D721Med (cell line): ENCODE data around the gene RTN3.

Experiments used
- DNase-seq: peaks from one replicate; pipeline ENCODE4 v3.0.0; 2011; ENCODE audit warnings: low spot score; ENCODE audit not compliant: insufficient read length
- FAIRE-seq: peaks from 2 replicates; lab custom pipeline; 2011; peaks lifted over from hg19 to GRCh38; lab: Jason Lieb, UNC
- TF ChIP-seq, protein P1 (sequence below): IDR thresholded peaks from 2 replicates; pipeline ENCODE4 v1.5.1; 2012; ENCODE audit warnings: mild to moderate bottlenecking, control low read depth; ENCODE audit not compliant: insufficient read depth; ENCODE audit errors: missing control alignments

RTN3 gene

DNA sequence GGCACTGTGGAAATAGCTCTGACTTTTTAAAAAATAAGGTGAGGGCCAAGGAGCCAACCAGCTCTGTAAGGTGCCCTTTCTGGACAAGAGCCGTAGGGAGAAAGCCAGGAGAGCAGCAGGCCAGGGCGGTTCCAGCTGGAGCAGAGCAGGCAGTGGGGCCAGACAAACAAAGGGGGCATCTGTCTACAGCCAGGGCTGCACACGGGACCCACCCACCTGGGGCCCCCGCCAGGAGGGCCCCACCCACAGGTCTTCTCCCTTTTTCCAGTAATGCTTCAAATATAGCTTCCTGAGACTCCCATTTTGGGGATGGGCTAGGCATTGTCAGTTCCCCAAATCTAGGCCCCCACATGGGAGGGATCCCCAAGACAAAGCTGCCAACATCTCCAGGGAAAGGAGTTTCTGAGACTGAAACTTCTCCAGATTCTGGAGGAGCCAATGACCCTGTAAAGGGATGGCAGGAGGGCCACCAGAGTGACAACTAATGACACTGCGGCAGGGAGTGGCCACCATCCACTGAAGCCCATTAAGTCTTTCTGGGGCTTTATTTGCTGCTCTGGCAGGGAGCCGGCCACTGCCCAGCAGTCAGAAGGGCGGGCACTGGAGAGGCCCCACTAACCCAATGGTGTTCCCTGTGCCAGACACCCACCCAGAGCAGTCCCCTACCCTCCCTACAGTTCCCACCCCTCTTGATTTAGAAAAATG is 85.4 kb downstream of the RTN3 start:
- no peak for DNase-seq
- no peak for FAIRE-seq
- TF ChIP-seq, protein P1, sequence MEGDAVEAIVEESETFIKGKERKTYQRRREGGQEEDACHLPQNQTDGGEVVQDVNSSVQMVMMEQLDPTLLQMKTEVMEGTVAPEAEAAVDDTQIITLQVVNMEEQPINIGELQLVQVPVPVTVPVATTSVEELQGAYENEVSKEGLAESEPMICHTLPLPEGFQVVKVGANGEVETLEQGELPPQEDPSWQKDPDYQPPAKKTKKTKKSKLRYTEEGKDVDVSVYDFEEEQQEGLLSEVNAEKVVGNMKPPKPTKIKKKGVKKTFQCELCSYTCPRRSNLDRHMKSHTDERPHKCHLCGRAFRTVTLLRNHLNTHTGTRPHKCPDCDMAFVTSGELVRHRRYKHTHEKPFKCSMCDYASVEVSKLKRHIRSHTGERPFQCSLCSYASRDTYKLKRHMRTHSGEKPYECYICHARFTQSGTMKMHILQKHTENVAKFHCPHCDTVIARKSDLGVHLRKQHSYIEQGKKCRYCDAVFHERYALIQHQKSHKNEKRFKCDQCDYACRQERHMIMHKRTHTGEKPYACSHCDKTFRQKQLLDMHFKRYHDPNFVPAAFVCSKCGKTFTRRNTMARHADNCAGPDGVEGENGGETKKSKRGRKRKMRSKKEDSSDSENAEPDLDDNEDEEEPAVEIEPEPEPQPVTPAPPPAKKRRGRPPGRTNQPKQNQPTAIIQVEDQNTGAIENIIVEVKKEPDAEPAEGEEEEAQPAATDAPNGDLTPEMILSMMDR: no peak

DNA sequence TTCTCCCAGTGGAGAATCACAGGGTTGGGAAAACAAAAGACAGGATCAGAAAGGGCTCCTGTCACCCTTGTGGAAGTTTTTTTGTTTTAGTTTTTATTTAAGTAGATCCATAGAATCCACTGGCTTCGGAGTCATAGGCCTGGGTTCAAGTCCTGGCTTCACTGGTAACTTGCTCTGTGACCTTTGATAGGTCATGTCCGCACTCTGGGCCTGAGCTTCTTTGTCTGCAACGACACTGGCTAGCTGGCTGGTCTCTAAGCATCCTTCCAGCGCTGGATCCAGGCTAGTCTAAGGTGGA is 85.9 kb downstream of the RTN3 start:
- TF ChIP-seq, protein P1: no peak
- FAIRE-seq (no peak), DNase-seq (no peak)

DNA sequence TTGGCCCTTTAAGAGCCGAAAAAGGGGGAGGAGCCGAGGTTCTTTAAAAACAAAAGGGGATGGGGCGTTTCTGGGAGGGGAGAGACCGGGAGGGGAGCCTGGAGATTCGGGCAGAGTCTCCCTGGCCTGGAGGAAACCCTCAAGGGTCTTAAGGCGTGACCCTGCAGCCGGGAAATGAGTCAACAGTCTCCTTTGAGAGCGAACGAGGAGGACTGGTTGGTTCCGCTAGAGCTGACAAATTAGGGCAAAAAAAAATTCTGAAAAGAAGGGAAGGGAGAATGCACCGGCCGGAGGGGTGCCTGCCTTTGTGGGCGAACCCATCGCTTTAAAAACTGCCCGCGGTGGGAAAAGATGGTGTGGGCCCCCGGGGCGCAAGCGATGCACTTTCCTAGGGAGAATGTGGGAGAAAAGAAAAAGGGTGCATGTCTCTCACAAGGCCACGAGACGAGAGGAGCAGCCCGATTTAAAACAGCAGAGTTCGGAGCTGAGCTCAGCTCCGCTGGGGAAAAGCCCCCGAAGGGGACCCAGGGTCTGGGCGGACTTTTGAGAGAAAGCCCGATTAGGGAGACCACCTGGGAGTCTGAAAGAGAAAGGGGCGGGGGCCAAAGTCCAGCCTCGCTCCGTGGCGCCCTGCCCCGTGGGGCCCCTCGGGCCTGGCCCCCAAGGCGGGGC is 86.4 kb downstream of the RTN3 start:
- TF ChIP-seq, protein P1: no peak
- DNase-seq (no peak), FAIRE-seq (no peak)

DNA sequence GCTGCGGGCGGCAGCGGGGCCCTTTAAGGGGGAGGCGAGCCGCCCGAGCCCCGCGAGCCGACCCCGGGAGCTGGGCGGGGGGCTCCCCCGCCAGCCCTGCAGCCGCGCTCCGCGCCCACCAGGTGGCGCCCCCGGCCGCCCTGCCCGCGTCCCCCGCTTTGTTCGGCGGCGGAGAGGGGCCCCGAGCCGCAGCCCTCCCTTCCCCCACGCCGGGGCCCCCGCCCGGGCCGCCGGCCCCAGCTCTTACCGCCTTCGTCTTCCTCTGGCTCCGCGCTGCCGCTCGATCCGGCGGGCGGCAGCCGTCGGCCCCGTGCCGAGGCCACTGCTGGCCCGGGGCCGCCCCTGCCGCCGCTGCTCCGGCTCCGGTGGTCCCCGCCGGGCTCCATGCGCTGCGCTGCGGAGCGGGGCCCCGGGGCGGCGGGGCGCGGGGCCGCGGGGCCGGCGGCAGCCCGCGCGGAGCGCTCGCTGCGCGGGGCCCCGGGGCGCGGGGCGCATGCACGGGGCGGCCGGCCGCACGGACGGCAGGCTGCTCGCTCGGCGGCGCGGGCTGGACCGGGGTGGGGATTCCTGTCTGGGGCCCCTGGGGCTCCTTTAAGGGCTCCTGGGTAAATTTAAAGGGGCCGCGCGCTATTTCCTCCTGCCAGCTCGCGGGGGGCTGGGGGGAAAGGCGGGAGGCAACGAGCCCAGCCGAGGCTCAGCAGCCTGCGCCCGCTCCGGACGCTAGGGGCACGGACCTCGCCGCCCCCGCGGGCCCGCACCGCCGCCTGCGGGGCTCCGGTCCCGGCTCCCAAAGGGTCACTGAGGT is 87.1 kb downstream of the RTN3 start, which contains the start of gene ZFTA:
Gene ZFTA (minus strand): TSS at position 539 of the 805 bp plus-strand sequence. CDS start 153 bp downstream, at position 386.
- TF ChIP-seq, protein P1: peak; percentile 52
- no peak for FAIRE-seq
- DNase-seq: no peak

DNA sequence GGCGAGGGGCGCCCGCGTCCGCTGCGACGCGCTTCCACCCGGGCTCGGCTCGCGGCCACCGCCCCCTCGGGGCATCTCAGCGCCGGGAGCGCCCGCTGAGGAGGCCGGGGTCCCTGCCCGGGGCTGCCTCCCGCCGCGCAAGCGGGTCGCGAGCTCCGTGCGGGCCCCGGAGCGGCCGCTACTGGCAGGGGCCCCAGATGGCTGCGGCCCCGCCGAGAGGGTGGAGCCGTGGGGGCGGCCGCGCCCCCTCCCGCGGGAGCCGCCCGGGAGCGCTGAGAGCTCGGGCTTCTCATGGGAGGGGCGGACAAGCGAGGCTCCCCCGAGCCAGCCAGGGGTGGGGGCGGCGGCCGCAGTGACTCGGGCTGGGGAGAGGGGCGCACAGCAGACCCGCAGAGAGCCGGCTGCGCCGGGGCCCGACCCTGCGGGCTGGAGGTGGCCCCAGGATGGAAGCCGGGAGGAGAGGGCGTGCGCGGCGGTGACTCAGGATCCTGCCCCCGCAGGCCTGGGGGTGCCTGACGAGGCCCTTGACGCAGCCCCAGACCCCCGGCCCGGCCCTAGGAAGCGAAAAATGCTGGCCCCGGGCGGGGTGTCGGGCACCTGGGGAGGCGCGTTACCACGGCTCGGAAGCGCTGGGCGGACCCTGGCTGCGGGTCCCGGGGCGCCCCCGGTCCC is 87.9 kb downstream of the RTN3 start:
- no peak for FAIRE-seq
- TF ChIP-seq, protein P1: no peak
- no peak for DNase-seq

DNA sequence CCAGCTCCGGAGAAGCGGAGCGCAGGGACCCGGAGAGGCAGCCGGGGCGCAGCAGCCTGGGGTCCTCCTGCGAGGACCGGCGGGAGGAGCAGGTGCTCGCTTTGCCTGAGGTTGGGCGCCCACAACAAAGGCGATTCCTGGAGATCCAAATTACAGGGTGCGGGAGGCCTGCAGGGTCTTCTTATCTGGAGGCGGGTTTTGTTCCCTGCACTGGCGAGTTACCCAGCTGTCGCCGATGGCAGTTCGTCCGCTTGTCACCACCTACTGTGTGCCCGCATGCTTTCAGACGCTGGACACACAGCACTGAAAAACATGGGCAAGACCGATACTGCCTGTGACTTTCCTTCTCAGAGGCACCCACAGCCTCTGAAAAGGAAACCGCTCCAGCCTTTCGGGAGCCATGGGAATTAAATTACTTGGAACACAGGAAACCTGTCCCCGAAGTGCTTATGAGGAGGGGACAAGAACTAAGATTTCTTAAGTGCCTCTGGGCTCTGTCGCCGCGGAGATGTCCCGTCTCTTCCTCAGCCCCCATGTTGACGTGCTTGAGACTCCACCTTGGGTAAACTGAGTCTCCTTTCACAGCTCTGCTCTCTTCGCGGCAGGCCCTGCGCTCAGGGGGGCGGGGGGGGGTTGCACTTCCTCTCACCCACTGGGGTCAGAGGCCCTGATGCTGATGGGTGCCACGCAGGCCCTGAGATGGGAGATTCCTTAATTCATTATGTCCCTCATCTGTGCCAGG is 88.6 kb downstream of the RTN3 start:
- TF ChIP-seq, protein P1: no peak
- DNase-seq (no peak), FAIRE-seq (no peak)
